ENCODE measurements around the gene LRRK1.

- TF ChIP-seq POLR2A (IDR thresholded peaks at IDR 0.05; ENCODE audit: low read depth, low read length) (no peak), POLR2AphosphoS5 (IDR thresholded peaks at IDR 0.05; ENCODE audit: low read depth, low read length) (no peak), TAF1 (IDR thresholded peaks at IDR 0.05; ENCODE audit: low read depth, low read length) (no peak), PAX5 (IDR thresholded peaks at IDR 0.05; ENCODE audit: insufficient read depth, low read length, severe bottlenecking) (no peak)
Measured at GRCh38 chr15:101031213-101031612, 112.1 kb downstream of the LRRK1 start.

Data from GM12891 (cell line).